Hepatic stellate cell (primary cell): ENCODE measurements around the gene TGM2.
A peak's percentile ranks its signal among the peaks of the same experiment; 100 is the strongest.

ENCODE experiments used
- DNase-seq: peaks from one replicate; pipeline ENCODE4 v3.0.0; 2011; ENCODE audit warnings: low spot score

The TGM2 gene

GRCh38 chr20:38199501-38200390, 34.7 kb upstream of the TGM2 start:
- no peak for DNase-seq

DNA sequence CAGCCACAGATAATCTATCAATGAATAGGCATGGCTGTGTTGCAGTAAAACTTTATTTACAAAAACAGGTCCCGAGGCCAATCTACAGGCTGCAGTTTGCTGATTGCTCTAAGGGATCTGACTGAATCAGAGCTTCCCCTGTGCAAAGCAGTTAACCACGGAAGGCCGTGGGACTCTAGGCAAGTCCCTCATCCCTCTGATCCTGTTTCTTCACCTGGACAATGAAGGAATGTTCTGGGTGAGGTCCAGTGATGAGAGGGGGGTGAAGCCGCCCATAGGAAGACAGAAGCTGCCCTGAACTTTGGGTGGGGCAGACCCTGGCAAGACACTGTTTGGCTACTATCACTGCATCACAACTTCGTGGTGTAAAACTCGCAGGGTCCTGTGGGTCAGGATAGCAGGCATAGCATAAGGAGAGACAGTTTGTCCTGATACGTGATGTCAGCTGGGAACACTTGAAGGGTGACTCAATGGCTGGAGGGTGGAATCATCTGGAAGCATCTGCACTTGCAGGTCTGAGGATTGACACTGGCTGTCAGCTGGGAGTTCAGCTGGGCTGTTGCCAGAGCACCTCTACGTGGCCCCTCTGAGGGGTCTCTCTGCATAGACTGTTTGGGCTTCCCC, 33.3 kb upstream of the TGM2 start:
- DNase-seq: no peak

DNA sequence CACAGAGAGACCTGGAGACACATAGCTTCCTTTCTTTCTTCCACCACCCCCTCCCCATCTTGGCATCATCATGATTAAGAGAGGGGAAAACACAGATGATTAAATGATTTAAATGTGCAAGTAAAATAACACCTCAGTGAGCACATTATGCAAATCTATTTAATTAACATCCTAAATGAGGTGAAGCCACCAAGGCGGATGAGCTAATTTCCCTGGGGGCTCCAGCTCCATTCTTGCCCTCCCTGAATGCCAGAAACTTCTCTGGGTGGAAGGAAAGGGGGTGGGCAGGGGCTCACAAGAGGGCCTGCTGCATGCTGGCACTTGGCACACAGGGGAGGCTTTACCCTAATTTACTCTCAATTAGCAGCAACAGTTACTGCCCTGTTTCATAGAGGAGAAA, 32.5 kb upstream of the TGM2 start:
- no peak for DNase-seq

DNA sequence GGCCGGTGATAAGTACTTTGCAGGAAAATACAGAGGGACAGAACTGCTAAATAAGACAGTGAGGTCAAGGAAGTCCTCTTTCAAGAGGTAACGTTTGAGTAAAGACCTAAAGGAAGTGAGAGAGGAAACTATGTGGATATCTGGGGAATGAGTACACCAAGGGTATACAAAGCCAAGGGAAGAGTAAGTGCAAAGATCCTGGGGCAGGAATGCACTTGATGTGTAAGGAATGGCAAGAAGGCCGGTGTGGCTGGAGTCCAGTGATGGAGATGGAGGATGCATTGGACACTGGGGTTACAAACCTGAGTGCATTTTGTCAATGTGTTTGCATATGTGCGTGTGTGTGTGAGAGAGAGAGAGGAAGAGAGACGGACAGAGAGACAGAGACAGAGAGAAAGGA, 32.1 kb upstream of the TGM2 start:
- DNase-seq: no peak

DNA sequence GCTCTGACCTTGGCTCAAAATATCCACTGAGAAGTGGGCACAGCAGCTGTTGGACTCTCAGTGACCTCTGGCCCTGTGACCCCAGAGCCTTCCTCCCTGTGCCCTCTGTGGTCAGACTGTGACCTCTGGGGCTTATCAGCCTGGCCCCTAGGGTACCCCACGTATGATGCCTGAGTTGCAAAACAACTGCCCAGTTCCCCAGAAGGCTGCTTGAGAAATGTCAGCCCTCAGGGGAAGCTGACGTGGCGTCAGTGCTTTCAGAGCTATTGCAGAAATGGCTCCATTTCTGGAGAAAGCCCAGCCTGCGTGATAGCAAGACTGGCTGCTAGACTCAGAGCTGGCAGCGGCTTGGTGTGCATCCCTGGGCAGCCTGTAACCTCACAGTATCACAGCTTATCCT, 31.5 kb upstream of the TGM2 start:
- DNase-seq: peak; percentile 75

- DNase-seq: no peak
These were observed 31.0 kb upstream of the TGM2 start for GRCh38 chr20:38196076-38196475.

GRCh38 chr20:38195521-38195920, 30.5 kb upstream of the TGM2 start:
- DNase-seq: no peak

DNA sequence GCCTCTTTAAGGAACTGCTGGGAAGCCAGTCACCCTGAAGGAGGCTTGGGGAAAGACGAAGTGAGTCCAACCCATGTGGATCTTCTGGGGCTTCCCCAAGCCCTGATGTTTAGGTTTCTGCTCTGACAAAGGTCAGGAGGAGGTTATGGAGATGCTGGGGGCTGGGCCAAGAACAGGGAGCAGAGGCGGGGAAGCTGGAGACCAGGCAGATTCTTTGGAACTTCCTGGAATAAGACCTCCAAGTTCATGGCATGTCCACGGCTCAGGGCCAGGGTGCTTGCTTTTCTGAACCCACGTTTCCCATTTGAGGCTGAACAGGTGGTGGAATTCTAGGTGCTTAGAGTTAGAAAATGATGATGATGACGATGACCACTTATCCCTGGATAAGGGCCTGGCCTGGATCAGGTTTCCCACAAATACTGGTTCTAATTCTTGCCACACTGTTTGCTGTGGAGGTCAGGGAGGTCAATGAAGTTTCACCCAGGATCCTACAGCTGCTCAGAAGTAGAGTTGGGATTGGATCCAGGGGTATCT, 30.0 kb upstream of the TGM2 start:
- DNase-seq: no peak

DNA sequence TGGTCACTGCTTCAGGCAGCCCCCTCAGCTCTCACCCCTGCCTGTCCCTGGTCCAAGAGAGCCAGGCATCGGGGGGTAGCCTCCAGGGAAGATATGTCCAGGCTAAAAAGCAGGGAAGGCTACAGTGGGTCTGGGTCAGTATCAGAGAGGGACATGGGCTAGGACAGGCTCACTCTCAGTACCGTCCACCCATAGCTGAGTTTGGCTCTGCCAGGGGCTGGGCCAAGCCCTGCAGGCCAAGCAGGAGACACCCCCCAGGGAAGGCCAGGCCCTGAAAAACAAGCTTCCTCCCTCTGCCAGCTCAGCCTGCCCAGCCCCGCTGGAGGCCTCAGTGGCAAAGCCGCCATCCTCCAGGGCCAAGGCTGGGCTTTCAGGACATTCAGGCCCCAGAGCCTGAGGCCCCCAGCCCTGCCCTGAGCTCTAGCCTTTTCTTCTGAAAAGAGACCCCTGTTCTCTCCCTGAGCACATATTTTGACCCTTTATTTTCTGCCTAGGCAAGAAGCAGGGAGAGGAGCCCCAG, 28.6 kb upstream of the TGM2 start:
- no peak for DNase-seq

- DNase-seq: no peak
These were observed 27.3 kb upstream of the TGM2 start for GRCh38 chr20:38192323-38192885.

GRCh38 chr20:38191654-38192053, 26.6 kb upstream of the TGM2 start:
- DNase-seq: no peak

DNA sequence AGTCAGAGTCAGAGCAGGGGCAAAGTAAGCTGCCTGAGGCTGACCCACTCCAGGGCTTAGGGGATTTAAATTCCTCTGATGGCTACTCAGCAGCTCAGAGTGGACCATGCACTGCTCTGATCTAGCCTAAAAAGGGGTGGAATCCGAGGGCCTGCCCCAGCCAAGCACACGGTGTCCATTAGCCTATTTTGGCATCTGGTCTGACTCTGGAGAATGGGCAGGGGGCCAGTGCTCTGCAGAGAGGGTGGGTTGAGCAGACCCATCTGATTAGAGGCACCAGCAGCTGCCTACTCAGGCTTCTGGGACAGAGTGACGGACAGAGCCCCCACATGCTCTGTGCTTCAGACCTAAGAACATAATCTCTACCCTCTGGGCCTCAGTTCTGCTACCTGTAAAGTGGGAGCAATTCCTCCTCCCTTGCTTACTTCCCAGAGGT, 25.9 kb upstream of the TGM2 start:
- DNase-seq: no peak

DNA sequence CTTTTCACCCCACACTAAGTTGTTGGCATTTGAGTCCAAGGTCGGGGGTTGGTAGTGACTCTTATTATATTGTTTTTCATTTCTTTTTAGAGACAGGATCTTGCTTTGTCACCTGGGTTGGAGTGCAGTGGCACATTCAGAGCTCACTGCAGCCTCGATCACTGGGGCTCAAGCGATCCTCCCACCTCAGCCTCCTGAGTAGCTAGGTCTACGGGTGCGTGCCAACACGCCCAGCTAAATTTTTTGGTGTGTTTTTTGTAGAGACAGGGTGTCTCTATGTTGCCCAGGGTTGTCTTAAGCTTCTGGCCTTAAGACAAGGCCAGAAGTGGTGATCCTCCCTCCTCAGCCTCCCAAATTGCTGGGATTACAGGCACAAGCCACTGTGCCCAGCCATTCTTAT, 25.1 kb upstream of the TGM2 start:
- no peak for DNase-seq

DNA sequence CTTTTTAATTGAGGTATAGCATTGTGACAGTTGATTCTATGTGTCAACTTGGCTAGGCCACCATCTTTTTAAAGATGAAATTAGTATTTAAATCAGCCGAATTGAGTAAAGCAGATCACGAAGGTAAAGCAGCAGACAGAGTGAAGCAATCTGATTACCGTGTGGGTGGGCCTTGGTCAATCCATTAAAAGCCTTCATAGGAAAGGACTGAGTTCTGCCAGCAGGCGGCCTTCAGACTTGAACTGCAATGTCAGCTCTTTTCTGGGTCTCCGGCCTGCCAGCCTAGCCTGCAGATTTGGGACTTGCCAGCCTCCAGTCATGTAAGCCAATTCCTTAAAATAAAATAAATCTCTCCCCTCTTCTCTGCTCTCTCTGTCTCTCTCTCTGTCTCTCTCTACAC, 22.4 kb upstream of the TGM2 start:
- DNase-seq: no peak

- DNase-seq: no peak
These were observed 21.7 kb upstream of the TGM2 start for GRCh38 chr20:38186788-38187221.

GRCh38 chr20:38184101-38184500, 19.0 kb upstream of the TGM2 start:
- DNase-seq: no peak

- DNase-seq: no peak
These were observed 16.9 kb upstream of the TGM2 start for GRCh38 chr20:38181971-38182370.

DNA sequence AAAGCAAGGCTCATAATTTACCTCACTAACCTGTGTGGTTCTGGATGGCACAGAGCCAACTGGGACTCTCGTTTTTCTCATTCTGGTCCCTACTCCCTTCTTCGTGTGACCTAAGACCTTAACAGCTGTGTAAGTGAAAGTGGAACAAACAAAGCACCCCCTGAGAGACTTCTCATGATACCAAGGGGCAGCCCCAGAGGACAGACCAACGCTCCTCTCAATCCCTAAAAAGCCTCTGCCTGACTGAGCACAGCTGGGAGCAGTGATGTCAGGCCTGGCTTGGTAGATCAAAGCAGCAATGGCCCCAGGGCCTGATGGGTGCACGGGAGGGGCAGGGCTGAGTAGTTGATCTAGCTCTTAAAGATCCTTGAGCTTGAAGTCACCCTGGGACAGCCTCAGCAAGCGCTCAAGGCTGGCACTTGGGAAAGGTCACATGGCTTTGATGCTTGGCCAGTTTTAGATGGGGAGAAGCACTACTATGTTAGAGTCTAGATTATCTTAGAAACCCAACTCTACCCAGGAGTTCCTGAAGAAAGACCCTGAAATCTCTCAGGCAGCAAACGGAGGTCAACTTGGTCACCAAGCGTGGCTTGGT, 16.2 kb upstream of the TGM2 start:
- no peak for DNase-seq

DNA sequence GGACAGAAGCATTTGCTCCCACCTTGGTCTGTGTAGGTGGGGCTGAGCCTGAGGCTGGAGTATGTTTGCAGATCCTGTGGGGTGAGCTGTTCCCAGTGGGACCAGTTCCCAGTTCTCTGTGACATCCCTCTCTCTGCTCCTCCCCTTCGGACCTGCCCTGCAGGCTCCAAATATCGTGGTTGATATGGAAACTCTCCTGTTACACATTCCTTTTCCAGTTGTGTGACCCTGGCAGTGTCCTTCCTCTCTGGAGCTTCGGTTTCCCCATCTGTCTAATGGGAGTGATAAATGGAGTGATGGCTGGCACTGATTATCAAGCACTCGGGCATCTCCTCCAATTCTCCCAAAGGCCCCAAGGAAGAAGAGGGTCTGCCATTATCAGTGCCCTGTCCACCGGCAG, 15.7 kb upstream of the TGM2 start:
- DNase-seq: no peak

- DNase-seq: no peak
These were observed 14.8 kb upstream of the TGM2 start for GRCh38 chr20:38179846-38180245.

DNA sequence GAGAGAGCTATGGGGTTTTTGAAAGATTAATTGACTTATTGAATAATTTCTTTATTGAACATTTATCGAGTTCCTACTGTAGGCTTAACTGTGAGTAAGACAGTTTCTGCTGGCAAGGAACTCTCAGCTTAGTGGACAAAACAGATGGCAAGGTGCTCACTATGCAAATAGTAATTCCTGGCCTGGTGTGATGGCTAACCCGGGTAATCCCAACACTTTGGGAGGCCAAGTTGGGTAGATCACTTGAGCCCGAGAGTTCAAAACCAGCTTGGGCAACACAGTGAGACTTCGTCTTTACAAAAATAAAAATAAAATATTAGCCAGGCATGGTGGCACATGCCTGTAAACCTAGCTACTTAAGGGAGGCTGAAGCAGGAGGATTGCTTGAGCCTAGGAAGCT, 13.5 kb upstream of the TGM2 start:
- DNase-seq: no peak

GRCh38 chr20:38178065-38178491, 13.0 kb upstream of the TGM2 start:
- DNase-seq: no peak
